Erythroblast (primary cell): ENCODE results near the gene P2RX1.

Source experiments
- DNase-seq, 2 experiments: peaks; one replicate each; lab custom pipeline; 2025; lab: John Stamatoyannopoulos, UW
- GATA1 ChIP-seq: IDR thresholded peaks from 2 replicates; pipeline ENCODE4 v1.6.1; 2011; ENCODE audit warnings: low read depth, mild to moderate bottlenecking, control low read depth, low read length, moderate library complexity
- POLR2A ChIP-seq: IDR thresholded peaks from 2 replicates; pipeline ENCODE4 v1.6.1; 2011; ENCODE audit warnings: mild to moderate bottlenecking, low read length

The P2RX1 gene

GRCh38 chr17:3912827-3913226 is 3.4 kb downstream of the P2RX1 start:
- no peak for DNase-seq
- no peak for TF ChIP-seq POLR2A
- no peak for TF ChIP-seq GATA1

- DNase-seq: no peak
These were observed 4.8 kb downstream of the P2RX1 start for GRCh38 chr17:3911271-3912053.

DNA sequence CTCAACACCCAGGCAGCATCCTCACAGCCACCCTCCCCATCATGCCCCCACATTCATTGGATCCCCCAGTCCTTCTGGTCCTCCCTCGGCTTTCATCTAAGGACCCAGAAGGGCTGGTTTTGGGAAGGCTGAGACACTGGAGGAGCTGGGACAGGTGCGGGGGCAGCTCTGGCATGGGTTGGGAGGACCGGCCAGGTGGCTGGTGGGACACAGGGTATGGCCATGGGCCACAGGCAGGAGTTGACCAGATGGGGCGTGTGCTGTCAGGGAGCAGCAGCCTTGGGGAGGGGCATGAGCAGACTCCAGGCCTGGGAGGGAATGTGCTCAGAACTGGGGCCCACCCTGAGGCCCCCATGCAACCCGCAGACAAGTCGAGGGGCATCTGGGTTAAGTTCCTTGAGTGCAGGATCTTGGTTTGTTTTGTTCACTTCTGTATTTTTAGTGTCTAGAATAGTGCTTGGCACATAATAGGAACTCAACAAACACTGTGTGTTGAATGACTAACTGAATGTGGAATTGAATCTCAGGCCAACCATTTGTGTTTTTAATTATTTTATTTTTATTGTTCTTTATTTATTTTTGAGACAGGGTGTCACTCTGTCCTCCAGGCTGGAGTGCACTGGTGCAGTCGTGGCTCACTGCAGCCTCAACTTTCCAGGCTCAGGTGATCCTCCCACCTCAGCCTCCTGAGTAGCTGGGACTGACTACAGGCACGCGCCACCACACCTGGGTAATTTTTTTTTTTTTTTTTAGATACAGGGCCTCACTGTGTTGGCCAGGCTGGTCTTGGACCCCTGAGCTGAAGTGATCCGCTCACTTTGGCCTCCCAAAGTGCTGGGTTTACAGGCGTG is 5.6 kb downstream of the P2RX1 start:
- TF ChIP-seq POLR2A (no peak), GATA1 (no peak)
- no peak for DNase-seq

More at GRCh38 chr17:3911271-3912053, 4.8 kb downstream of the P2RX1 start:
- TF ChIP-seq GATA1 (no peak), POLR2A (no peak)

- TF ChIP-seq GATA1 (no peak), POLR2A (no peak)
- no peak for DNase-seq
These were observed 7.0 kb downstream of the P2RX1 start for GRCh38 chr17:3909257-3909656.

DNA sequence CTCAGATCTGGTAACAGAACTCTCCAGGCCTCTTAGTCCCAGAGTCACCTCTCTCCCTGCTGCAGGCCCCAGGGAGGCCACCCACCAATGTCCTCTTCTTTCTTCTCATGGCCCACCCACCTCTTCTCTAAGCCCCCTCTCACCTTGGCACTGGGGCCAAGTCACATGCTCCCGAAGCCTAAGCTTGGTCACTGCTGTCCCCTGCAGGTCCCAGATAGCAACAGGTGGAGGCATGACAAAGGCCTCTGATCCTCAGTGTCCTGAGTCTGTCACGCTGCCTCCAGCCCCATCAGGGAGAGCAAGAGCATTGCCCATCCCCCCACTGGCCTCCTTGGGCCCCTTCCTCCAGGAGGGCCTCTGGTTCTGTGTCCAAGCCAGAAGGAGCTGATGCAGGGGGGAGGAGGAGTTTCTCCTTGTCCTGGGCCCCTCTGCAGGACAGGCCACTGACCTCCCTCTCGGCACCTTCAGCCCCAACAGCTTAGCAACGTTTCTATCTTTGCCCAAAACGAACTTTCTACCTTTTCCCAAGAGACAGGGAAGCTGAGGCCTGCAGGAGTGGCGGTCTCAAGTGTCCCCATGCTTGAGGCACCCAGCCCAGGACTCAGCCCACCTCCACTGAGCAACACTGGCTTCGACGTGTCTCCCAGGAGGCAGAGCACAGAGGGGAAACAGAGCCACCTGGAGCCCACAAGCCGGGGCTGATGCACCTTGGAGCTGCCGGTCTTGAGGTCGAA is 8.6 kb downstream of the P2RX1 start:
- TF ChIP-seq GATA1 (no peak), POLR2A (peak; percentile 15)
- no peak for DNase-seq

- TF ChIP-seq POLR2A (peak; percentile 1), GATA1 (no peak)
- DNase-seq: no peak
These were observed 9.4 kb downstream of the P2RX1 start for GRCh38 chr17:3906881-3907280.

DNA sequence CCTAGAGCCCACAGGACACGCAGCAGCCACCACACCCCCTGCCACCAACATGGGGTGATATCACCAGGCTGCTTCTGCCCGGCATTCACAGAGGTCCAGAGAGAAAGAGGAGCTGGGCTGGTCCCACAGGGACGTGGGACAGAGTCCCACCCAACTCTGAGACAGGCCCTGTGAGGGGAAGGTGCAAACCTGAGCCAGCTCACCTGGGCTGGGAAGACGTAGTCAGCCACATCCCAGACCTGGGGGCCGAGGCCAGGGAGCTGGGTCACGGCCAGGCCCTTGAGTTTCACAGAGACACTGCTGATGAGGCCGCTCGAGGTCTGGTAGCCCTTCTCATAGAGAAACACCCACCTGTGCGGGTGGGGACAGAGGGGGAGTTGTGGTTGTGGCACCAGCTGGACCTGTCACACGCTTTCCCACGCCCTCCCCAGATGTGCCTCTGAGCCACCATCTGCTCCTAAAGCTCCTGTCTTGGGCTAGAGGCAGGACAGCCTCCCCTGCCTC is 11.2 kb downstream of the P2RX1 start:
- DNase-seq: no peak
- TF ChIP-seq POLR2A (no peak), GATA1 (no peak)

DNA sequence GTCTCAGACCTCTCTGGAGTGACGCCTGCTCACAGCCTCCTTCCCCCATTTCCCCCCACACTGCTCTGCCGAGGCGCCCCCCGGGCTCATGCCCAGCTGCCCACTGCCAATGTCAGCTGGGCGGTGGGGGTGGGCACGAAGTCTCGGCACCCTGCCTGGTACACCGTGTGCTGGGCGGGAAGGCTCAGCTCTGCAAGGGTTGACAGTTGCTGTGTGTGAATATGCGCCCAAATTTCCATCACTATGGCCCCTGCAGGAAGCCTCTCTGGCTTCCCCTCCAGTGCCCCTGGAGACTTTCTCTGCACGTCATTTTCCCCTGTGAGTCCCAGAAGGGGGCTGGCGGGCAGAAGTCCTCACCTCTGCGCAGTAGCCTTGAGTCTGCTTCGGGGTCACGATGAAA is 11.8 kb downstream of the P2RX1 start:
- TF ChIP-seq POLR2A: no peak
- no peak for TF ChIP-seq GATA1
- no peak for DNase-seq

- TF ChIP-seq GATA1 (no peak), POLR2A (no peak)
These were observed 12.4 kb downstream of the P2RX1 start for GRCh38 chr17:3903881-3904290.

GRCh38 chr17:3903051-3903825 is 13.0 kb downstream of the P2RX1 start:
- no peak for TF ChIP-seq POLR2A
- no peak for TF ChIP-seq GATA1
- no peak for DNase-seq

More at GRCh38 chr17:3903881-3904290, 12.4 kb downstream of the P2RX1 start:
- no peak for DNase-seq

DNA sequence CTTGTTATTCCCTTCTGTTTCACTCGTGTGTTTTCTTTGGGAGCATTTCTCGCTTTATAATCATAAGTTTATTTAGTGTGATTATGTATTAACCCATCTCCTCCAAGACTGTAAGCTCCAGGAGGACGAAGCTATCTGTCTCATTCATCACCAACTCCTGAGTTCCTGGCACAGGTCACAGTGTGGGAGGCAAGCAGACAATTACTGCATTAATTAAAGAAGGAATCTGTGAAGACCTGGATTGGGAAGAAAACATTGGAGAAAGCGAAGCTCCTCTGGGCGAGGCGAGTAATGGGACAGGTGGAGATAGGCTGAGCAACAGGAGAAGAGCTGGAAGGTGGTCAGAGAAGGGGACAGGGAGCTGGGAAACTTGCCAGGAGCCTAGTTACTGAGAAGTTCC is 15.6 kb downstream of the P2RX1 start:
- TF ChIP-seq GATA1 (no peak), POLR2A (no peak)
- DNase-seq: no peak

DNA sequence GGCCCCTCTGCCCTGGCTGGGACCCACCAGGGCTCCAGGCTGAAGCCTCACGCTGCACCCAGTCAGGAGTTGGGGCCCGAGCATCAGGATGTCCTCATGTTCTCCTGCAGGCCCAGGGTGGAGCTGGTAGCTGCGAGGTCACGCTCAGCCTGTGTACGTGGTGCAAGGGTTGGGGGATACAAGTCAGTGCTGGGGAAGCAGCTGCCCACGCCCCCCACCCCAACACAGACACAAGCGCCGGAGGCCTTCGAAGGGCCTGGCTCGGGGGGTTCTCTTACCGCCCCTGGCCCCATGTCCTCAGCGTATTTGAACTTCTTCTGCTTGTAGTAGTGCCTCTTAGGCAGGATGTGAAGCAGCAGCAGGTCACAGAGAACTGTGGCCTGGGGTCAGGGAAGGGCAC is 18.5 kb downstream of the P2RX1 start:
- no peak for TF ChIP-seq POLR2A
- TF ChIP-seq GATA1: no peak
- no peak for DNase-seq

DNA sequence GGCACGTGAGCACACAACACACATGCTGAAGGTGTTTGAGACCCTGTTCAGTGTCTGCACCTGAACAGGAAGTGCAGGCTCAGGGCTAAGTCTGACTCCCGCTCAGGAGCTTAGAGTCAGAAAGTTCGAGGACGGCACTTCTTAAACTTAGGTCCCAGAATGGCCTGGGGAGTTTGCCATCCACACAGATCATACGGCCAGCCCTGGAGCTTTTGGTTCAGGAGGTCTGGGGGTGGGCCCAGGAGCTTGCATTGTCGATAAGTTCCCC is 19.4 kb downstream of the P2RX1 start:
- no peak for TF ChIP-seq POLR2A
- no peak for TF ChIP-seq GATA1
- DNase-seq: no peak
